HG03045 (cell line): Measurements from ENCODE around the gene RHOT2.

Experiments
- ATAC-seq: cut with Tn5 transposase; IDR thresholded peaks from one replicate; pipeline ENCODE4 v1.9.1; 2021; ENCODE audit warnings: mild to moderate bottlenecking, moderate library complexity; ENCODE audit not compliant: unreplicated experiment

Gene RHOT2

GRCh38 chr16:669666-670065 lies 1.7 kb downstream of the RHOT2 start:
- ATAC-seq, result no peak

DNA sequence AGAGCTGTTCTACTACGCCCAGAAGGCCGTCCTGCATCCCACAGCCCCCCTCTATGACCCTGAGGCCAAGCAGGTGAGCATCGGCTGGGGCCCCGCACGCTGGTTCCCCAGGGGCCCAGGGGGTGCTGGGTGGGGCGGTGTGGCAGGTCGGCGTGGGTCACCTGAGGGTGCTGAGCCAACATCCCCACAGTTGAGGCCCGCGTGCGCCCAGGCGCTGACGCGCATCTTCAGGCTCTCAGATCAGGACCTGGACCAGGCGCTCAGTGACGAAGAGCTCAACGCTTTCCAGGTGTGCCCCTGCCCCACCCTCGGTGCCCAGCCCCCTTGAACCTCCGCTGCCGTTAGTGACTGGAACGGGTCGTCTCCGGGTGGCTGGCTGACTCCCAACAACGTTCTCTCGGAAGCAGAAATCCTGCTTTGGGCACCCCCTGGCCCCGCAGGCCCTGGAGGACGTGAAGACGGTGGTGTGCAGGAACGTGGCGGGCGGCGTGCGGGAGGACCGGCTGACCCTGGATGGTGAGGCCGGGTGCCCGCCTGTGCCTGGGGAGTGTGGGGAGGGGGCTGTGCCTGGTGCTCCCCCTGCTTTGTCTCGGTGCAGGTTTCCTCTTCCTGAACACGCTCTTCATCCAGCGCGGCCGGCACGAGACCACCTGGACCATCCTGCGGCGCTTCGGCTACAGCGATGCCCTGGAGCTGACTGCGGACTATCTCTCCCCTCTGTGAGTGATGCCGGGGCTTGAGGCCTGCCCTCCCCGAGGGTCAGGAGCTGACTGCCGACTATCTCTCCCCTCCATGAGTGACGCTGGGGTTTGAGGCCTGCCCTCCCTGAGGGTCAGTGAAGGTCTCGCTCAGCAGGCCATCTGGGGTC lies 2.8 kb downstream of the RHOT2 start:
- no peak for ATAC-seq

DNA sequence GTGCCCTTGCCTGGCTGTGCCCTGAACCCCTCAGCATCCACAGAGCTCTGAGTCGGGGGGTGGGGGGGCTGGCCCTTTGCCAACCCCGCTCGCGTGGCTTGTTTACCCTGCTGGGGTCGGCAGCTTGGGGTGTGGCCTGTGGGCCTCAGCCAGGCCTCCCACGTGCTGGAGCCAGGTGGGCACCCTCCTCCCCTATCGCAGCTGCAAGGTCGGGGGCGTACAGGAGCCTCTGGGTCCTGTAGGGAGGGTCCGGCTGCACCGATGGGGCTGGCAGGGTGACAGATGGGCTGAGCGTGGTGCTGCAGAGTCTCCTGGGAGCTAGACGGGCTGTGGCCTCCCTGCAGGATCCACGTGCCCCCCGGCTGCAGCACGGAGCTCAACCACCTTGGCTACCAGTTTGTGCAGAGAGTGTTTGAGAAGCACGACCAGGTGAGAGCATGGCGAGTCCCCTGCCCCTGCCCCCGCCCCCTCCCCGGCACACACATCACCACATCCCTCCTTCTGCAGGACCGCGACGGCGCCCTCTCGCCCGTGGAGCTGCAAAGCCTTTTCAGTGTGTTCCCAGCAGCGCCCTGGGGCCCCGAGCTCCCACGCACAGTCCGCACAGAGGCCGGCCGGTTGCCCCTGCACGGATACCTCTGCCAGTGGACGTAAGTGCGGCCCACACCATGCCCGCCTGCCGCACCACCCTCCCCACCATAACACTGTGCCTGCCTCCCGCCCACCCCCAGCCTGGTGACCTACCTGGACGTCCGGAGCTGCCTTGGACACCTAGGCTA lies 3.6 kb downstream of the RHOT2 start:
- no peak for ATAC-seq

DNA sequence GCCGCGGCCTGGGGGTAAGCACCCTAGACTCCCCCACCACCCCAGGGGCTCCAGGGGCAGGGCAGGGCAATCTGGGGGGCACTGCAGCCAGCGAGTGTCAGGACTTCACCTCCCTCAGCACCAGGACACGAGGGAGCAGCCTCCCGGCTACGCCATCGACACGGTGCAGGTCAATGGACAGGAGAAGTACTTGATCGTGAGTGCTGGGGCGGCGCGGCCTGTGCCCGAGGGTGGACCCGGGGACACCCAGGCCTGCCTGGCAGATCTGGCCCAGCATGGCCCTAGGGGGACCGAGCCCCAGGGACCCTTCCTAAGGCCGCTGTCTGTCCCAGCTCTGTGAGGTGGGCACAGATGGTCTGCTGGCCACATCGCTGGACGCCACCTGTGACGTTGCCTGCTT lies 4.4 kb downstream of the RHOT2 start:
- no peak for ATAC-seq

- ATAC-seq, result no peak
These were observed 4.9 kb downstream of the RHOT2 start for GRCh38 chr16:672851-673250.

GRCh38 chr16:673399-673991 lies 5.6 kb downstream of the RHOT2 start:
- no peak for ATAC-seq

DNA sequence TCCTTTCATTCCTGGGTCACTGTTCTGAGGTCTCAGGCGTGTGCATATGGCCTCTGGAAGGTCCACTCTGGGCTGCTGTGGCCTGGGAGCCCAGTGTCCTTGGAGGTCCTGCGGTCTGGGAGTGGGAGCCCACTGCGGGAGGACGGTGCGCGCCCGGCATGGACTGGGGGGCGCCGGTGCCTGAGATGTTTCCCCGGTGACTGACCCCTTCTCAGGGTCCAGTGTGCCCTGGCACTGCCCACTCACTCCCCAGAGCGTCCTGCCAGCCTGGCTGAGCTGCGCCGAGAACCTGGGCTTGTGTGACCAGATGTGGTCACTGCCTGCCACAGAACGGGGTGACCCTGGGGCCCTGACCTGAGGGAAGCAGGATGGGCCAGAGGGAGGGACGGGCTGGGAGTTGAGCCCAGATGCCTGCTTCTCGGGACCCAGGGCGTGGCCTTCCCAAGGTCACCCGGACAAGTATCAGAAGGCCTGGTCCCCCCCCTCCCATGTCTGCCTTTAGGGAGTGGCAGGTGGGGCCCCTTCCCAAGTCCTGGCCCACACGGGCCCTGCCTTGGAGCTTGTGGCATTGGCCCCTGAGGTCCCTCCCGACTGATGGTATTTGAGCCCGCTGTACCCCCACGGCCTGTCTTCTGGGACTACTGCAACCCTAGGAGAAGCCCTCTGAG lies 6.4 kb downstream of the RHOT2 start:
- no peak for ATAC-seq

DNA sequence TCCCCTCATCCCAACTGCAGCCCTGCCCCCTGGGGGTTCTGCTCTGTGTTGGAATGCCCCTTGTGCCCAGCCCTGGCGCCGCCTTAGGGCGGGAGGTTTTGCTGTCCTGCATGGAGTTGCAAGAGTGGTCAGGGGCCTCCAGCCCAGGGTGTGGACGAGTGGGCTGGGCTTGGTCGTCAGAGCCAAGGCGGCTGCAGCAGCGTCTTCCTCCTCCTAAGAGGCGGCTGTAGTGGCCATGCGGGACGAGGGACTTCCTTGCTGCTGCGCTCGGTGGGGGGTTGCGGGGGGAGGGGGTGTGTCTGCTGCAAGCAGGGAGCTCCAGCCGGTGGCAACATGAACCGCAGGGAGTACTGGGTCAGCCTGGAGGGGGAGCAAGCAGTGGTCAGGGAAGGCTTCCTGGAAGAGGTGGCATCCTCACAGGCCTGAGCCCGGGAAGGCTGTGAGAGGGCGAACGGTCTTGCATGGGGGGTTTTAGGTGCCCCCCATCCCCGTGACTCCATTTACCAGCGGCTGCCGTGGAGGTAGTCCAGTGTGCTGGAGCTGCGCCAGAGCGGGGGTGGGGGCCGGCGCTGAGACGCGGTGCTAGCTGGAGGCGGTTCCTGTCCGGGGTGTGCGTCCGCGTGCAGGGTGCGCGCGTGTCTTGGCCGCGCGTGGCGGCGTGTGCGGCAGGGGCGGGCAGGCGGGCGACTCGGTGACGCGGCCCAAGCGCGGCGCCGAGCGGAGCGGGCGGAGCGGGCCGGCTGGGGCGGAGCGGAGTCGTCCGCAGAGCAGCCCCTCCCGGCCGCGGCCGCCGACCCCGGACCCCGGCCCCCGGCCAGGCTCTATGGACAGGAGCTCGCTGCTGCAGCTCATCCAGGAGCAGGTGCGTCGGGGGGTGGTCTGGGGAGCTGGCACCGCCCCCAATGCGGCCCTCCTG lies 7.3 kb downstream of the RHOT2 start, which contains the start of gene RHBDL1:
Gene RHBDL1, plus strand, starts transcription at position 704 of the 916 bp plus-strand sequence. Its CDS starts 120 bp downstream, at position 824.
- ATAC-seq, result no peak

DNA sequence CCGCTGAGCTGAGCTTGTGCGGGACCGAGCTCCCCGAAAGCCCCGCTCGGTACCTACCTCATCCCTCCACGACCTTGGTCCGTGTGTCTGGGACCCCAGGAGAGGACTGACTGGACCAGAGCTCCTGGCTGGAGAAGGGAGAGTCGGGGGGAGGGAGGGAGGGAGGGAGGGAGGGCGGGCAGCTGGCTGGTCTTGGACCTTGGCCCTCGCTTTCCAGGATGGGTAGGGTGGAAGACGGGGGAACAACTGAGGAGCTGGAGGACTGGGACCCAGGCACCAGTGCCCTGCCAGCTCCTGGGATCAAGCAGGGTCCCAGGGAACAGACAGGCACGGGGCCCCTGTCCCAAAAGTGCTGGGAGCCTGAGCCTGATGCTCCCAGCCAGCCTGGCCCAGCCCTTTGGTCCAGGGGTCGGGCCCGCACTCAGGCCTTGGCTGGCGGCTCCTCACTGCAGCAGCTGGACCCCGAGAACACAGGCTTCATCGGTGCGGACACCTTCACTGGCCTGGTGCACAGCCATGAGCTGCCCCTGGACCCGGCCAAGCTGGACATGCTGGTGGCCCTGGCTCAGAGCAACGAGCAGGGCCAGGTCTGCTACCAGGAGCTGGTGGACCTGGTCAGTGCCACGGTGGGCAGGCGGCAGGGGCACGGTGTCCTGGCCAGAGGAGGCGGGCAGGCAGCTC lies 8.1 kb downstream of the RHOT2 start:
- ATAC-seq, result no peak

- ATAC-seq, result no peak
These were observed 8.6 kb downstream of the RHOT2 start for GRCh38 chr16:676565-676902.

DNA sequence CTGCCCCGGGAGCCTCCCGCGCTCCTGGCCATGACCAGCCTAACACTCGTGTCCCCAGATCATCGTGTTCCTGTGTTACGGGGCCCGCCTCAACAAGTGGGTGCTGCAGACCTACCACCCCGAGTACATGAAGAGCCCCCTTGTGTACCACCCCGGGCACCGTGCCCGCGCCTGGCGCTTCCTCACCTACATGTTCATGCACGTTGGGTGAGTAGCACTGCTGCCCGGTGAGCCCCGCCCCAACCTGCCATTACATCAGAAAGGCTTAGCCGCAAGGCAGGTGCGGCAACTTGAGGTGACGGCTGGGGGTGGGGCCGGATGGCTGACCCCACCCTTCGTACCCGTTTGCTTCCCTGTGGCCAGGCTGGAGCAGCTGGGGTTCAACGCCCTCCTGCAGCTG lies 9.0 kb downstream of the RHOT2 start:
- ATAC-seq, result no peak

DNA sequence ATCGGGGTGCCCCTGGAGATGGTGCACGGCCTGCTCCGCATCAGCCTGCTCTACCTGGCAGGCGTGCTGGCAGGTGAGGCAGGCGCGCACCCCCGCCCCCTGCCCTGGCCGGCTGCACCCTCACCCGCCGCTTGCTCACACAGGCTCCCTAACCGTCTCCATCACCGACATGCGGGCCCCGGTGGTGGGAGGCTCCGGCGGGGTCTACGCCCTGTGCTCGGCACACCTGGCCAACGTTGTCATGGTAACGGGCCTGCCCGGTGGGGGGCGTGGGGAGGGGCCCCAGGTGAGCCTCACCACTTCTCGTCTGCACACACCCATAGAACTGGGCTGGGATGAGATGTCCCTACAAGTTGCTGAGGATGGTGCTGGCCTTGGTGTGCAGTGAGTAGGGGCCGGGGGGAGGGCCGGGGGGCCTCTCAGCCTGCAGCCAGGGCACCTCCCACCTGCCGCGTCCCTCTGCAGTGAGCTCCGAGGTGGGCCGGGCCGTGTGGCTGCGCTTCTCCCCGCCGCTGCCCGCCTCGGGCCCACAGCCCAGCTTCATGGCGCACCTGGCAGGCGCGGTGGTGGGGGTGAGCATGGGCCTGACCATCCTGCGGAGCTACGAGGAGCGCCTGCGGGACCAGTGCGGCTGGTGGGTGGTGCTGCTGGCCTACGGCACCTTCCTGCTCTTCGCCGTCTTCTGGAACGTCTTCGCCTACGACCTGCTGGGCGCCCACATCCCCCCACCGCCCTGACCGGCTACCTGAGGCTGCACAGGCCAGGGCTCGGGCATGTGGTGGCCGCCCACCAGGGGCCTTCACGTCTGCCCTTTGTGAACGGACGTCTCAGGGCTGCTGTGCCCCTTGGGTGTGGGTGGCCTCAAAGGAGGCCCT lies 9.6 kb downstream of the RHOT2 start:
- ATAC-seq, result no peak

GRCh38 chr16:678209-678857 lies 10.4 kb downstream of the RHOT2 start:
- ATAC-seq, result no peak

DNA sequence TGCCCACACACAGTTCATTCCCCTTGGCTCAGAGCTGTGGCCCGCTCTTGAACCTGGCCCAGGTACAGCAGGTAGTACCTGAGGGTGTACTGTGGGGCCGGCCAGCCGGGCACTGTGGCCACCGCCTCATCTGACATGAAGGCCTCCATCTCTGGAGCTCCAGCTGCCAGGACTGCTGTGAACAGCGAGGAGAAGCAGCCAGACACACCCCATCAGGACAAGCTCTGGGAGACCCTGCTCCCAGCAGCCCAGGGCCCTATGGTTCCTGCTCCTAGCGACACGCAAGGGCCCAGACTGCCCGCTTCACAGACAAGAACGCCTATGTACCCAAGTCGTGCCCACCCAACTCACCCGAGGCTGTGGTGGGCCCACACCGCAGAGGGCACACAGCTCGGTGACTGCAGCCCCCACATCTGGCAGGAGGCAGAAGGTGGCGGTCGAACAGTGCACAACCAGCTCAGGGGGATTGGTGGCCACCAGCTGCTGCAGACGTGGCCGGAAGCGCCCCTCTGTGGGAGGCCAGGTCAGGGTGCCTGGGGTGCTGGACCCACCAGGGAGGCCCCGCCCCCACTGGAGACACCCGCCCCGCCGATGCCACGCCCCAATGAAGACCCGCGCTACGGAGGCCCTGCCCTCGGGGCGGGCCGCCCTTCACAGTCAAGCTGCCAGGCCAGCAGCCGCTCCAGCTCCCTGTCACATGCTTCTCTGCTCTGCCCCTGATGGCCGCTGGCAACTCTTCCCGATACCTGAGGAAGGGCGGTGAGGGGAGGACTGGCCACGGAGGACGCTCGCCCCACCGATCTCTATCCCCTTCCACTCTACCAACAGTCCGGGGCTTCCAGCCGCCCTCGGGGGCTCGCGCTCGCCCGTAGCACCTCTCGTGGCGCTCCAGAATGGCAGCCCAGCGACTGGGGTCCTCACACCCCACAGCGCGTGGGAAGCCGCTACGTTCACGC lies 11.2 kb downstream of the RHOT2 start:
- ATAC-seq, result no peak

DNA sequence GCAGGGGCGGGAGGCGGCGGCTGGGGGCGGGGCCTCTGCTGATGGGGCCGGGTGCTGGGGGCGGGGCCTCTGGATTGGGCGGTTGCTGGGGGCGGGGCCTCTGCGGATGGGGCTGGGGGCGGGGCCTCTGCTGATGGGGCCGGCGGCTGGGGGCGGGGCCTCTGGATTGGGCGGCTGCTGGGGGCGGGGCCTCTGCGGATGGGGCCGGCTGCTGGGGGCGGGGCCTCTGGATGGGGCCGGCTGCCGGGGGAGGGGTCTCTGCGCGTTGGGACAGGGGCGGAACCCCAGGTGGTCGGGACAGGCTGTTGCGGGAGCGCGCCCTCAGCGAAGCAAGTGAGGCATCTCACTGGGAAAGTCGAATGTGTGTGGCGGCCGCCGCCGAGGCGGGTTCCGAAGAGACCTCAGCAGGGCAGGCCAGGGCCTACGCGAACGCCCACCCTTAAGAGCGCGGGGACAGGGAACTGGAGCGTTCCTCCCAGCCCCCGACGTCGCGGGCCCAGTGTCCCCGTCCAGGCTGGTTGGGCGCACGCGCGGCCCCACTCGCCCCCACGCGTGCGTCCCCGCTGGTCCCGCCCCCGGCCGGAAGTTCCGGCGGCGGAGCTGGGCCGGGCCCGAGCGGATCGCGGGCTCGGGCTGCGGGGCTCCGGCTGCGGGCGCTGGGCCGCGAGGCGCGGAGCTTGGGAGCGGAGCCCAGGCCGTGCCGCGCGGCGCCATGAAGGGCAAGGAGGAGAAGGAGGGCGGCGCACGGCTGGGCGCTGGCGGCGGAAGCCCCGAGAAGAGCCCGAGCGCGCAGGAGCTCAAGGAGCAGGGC lies 12.1 kb downstream of the RHOT2 start, which contains the start of gene STUB1:
Gene STUB1, plus strand, starts transcription at position 597 of the 811 bp plus-strand sequence. Its CDS starts 116 bp downstream, at position 713.
- ATAC-seq, result peak; percentile 37

DNA sequence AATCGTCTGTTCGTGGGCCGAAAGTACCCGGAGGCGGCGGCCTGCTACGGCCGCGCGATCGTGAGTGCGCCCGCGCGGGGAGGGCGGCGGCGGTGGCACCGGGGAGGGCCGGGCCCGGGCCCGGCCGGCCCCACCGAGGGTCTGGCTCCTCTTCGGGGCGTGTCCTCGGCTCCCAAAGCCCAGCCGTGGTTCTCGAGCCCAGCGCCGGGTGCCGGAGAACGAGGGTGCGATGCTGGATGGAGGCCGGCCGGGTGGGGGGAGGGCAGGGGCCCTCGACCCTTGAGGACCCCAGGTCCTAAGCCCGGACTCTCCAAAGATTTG lies 12.7 kb downstream of the RHOT2 start:
- ATAC-seq, result no peak
